Renal cortex interstitium (tissue), 11 donors: ENCODE data around the gene TSHZ3. TPM values are rescaled to one million over a fixed set of nuclear protein-coding genes. Genes with fewer than 3 reads are reported as not detected.
A peak's percentile ranks its signal among the peaks of the same experiment; 100 is the strongest.

Experiments used
- DNase-seq, 11 donors: peaks; one replicate each; pipeline ENCODE4 v3.0.0-alpha.2; 2013; ENCODE audit warnings: low read depth in 9 of 11, low spot score in 4 of 11; ENCODE audit errors: extremely low read depth in 1 of 11
- polyA plus RNA-seq, 3 donors: library from polyadenylated mRNA; unstranded; fragments of 120-200 nt; gene quantifications; one replicate each; pipeline ENCODE4 v1.2.1, GENCODE V29; 2013; ENCODE audit not compliant: insufficient read length in 3 of 3

TSHZ3 gene
- polyA plus RNA-seq, 3 donors = 10.0 to 12.6 (median 11.8) TPM

GRCh38 chr19:31280287-31281006, 68.8 kb downstream of the TSHZ3 start:
- no peak for DNase-seq

GRCh38 chr19:31279436-31279765, 69.8 kb downstream of the TSHZ3 start:
- DNase-seq = no peak

- DNase-seq = no peak
Observed at GRCh38 chr19:31278555-31279435, 70.4 kb downstream of the TSHZ3 start.

GRCh38 chr19:31277516-31277915, 71.7 kb downstream of the TSHZ3 start:
- no peak for DNase-seq

GRCh38 chr19:31276831-31277230, 72.4 kb downstream of the TSHZ3 start:
- no peak for DNase-seq

- DNase-seq = no peak
Observed at GRCh38 chr19:31275068-31275334, 74.2 kb downstream of the TSHZ3 start.

GRCh38 chr19:31274251-31275067, 74.8 kb downstream of the TSHZ3 start:
- DNase-seq = no peak

GRCh38 chr19:31272583-31273106, 76.6 kb downstream of the TSHZ3 start:
- no peak for DNase-seq

GRCh38 chr19:31271306-31271911, 77.8 kb downstream of the TSHZ3 start:
- DNase-seq = no peak

GRCh38 chr19:31270897-31271296, 78.3 kb downstream of the TSHZ3 start:
- DNase-seq = no peak

GRCh38 chr19:31269425-31270127, 79.7 kb downstream of the TSHZ3 start:
- no peak for DNase-seq

- DNase-seq = no peak
Observed at GRCh38 chr19:31268751-31269383, 80.4 kb downstream of the TSHZ3 start.

- no peak for DNase-seq
Observed at GRCh38 chr19:31266731-31267130, 82.5 kb downstream of the TSHZ3 start.

GRCh38 chr19:31266196-31266595, 83.0 kb downstream of the TSHZ3 start:
- DNase-seq = no peak

- no peak for DNase-seq
Observed at GRCh38 chr19:31264041-31264778, 85.0 kb downstream of the TSHZ3 start.

- DNase-seq = no peak
Observed at GRCh38 chr19:31263328-31263727, 85.9 kb downstream of the TSHZ3 start.

GRCh38 chr19:31262725-31263191, 86.5 kb downstream of the TSHZ3 start:
- DNase-seq = peak in 1 of 11 donors; percentile 38
